ENCODE data around the gene NDUFS7.

NDUFS7 gene

GRCh38 chr19:1383312-1384084 lies at the start of gene NDUFS7:
TSS of gene NDUFS7 (plus strand) at chr19:1383907. CDS start at chr19:1383927, 20 bp downstream.
- no peak for TF ChIP-seq CTCF (IDR thresholded peaks at IDR 0.05; ENCODE audit: borderline replicate concordance, control extremely low read depth, extremely low read depth, insufficient read depth, missing control alignments)
- in situ Hi-C loops (cut with MboI; ENCODE audit: low sequenced_read_pairs, unreplicated experiment): no loop called here
- peak; percentile 90 for DNase-seq (ENCODE audit: low spot score)

GRCh38 chr19:1336079-1336684 lies 47.5 kb upstream of the NDUFS7 start:
- no peak for TF ChIP-seq CTCF (IDR thresholded peaks at IDR 0.05; ENCODE audit: borderline replicate concordance, control extremely low read depth, extremely low read depth, insufficient read depth, missing control alignments)
- peak; percentile 78 for DNase-seq (ENCODE audit: low spot score)
- in situ Hi-C loops (cut with MboI; ENCODE audit: low sequenced_read_pairs, unreplicated experiment): no loop called here

GRCh38 chr19:1340681-1341469 lies 42.8 kb upstream of the NDUFS7 start:
- in situ Hi-C loops (cut with MboI; ENCODE audit: low sequenced_read_pairs, unreplicated experiment): no loop called here
- no peak for DNase-seq (ENCODE audit: low spot score)

DNA sequence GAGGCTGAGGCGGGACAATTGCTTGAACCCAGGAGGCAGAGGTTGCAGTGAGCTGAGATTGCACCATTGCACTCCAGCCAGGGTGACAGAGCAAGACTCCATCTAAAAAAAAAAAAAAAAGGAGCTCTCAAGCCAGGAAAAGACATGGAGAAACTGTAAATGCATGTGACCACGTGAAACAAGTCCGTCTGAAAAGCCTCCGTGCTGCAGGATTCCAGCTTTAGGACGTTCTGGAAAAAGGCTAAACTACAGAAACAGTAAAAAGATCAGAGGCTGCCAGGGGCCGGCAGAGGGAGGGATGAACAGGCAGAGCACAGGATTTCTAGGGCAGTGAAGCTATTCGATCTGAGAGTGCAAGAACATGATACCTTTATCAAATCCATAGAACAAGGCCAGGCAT lies 40.7 kb upstream of the NDUFS7 start:
- in situ Hi-C loops (cut with MboI; ENCODE audit: low sequenced_read_pairs, unreplicated experiment): no loop called here
- no peak for TF ChIP-seq CTCF (IDR thresholded peaks at IDR 0.05; ENCODE audit: borderline replicate concordance, control extremely low read depth, extremely low read depth, insufficient read depth, missing control alignments)
- no peak for DNase-seq (ENCODE audit: low spot score)

More at GRCh38 chr19:1340681-1341469, 42.8 kb upstream of the NDUFS7 start:
- no peak for TF ChIP-seq CTCF (IDR thresholded peaks at IDR 0.05; ENCODE audit: borderline replicate concordance, control extremely low read depth, extremely low read depth, insufficient read depth, missing control alignments)

DNA sequence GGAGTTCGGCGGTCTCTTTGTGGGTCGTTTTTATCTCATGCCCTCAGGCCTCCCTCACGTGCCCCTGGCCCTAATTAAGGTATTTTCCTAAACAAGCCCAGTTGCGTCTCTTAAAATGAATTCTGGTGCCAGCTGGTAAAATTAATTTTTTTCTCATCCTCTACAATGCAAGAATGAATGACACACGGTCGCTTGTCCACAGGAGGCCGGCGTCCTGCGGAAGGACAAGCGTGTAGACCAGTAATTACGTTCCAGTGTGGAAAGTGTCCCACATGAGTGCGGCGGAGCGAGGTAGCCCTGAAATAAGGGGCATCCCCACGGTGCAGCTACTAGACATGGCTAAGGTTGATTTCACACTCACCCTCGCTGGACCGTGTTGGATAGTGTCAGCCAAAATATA lies 34.5 kb upstream of the NDUFS7 start:
- no peak for TF ChIP-seq CTCF (IDR thresholded peaks at IDR 0.05; ENCODE audit: borderline replicate concordance, control extremely low read depth, extremely low read depth, insufficient read depth, missing control alignments)
- in situ Hi-C loops (cut with MboI; ENCODE audit: low sequenced_read_pairs, unreplicated experiment): no loop called here
- no peak for DNase-seq (ENCODE audit: low spot score)

GRCh38 chr19:1350867-1351266 lies 32.8 kb upstream of the NDUFS7 start:
- no peak for DNase-seq (ENCODE audit: low spot score)
- TF ChIP-seq CTCF (IDR thresholded peaks at IDR 0.05; ENCODE audit: borderline replicate concordance, control extremely low read depth, extremely low read depth, insufficient read depth, missing control alignments): no peak
- in situ Hi-C loops (cut with MboI; ENCODE audit: low sequenced_read_pairs, unreplicated experiment): no loop called here
